ENCODE data around the gene MTR.
"Not testable (repeated sequence)": the region's sequence is repeated elsewhere in the genome, so short reads cannot be mapped to it uniquely, and the experiment has no call there.

MTR gene

DNA sequence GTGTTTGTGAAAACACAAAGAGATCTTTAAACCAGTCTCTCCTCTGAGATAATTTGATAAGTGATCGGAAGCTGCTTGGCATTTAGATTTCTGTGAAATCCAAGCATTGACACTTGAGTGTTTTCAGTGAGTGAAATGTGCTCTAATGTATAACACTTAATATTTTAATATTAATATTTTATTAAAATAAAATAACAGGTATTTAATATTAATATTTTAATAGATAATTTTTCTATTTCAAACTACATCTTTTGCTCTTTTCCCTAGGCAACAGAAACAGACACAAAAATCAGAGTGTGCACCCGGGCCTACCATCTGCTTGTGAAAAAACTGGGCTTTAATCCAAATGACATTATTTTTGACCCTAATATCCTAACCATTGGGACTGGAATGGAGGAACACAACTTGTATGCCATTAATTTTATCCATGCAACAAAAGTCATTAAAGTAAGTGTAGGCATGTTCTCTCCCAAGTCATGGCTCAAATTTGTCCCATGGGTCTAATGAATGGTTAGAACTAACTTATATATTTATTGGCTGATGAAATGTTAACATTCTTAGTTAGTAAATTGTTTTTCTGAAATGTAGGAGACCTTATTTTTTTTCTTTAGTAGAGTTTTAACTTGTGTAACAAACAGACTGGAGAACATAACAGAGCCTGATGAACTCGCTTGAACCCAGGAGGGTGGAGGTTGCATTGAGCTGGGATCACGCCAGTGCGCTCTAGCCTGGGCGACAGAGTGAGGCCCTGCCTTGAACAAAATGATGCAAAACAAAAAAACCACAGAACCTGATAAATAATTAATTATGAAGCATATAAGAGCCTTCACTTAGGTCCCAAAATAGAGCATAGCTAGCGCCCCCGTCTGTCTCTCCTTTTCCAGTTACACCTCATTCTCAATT is 55.2 kb downstream of the MTR start:
- TF ChIP-seq POLR2A (IDR thresholded peaks at IDR 0.05; ENCODE audit: low read depth, low read length), result no peak
- FAIRE-seq, result no peak
- DNase-seq (ENCODE audit: insufficient read length, low spot score), result no peak

DNA sequence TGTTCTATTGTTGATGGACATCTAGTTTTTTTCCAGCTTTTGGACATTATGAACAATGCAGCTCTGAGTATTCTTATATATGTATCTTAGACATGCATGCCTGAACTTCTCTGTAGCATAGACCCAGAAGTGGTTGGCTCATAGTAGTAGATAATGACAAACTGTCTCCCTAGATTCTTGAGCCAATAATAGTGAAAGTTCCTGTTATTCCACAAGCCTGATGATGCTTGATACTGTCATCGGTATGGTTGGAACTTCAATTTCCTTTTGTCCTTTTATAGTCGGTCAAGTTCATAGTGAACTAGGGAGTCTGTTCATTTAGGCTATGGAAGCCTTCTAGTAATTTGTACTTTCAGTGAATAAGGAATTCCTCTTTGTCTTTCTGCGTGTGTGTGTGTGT is 56.8 kb downstream of the MTR start:
- no peak for FAIRE-seq
- DNase-seq (ENCODE audit: insufficient read length, low spot score), result no peak

DNA sequence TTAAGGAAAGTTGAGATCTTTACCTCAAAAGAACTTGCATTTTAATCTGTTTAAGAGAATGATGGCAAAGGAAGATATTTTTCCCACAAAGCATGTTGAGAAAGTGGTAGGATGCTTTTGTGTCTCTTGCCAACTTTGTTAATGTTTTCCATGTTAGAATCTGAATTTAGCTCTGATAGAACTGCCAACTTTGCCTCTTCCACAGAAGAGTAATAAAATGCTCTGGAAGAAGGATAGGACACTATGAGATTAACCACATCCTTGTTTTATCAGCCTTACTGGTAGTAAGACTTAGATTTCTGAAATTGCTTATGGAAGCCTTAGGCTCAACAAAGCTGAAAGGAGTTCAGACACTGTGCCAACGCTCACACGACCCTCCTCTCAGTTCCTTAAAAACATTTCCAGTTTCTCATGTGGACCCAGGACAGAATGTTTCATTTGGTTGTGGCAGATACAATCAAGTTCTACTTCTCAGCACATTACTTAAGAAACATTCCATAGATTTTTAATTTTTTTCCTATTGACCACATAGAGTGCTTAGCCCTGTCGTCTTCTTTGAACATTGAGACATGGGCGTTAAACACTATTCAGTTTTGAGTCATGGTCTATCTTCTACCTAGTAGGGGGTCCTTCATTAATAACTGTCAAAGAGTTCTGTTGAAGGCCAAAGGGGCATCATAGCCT is 59.0 kb downstream of the MTR start:
- no peak for FAIRE-seq
- no peak for DNase-seq (ENCODE audit: insufficient read length, low spot score)
- TF ChIP-seq SPI1 (IDR thresholded peaks at IDR 0.05; ENCODE audit: low read depth, low read length) (peak; percentile 35; the same call in 1 of the 2 replicates), TAF1 (IDR thresholded peaks at IDR 0.05; ENCODE audit: low read depth, low read length) (no peak)

More for the DNA sequence above, 56.8 kb downstream of the MTR start:
- TF ChIP-seq POU2F2 (IDR thresholded peaks at IDR 0.05; ENCODE audit: low read depth, low read length) (no peak), POLR2AphosphoS5 (IDR thresholded peaks at IDR 0.05; ENCODE audit: low read depth, low read length) (no peak), TAF1 (IDR thresholded peaks at IDR 0.05; ENCODE audit: low read depth, low read length) (no peak), SPI1 (IDR thresholded peaks at IDR 0.05; ENCODE audit: low read depth, low read length) (no peak), POLR2A (IDR thresholded peaks at IDR 0.05; ENCODE audit: low read depth, low read length) (no peak), PAX5 (IDR thresholded peaks at IDR 0.05; ENCODE audit: insufficient read depth, low read length, severe bottlenecking) (no peak)

DNA sequence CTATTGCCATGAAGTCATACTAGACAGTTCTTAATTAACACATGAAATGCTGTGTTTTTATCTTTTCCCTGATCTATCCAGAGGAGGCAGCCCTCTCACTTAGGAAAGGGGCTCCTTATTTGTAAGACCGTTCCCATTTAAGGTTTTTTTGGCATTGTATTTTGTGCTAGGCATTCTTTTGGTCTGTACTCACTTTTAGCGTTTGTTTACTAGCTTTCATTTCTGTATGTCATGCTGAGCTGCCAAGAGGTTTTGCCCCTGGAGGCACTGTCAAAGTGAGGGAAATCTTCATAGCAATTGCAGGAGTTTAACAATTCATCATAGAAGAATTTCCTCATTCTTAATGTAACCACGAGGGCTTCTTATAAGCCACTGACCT is 59.5 kb downstream of the MTR start:
- TF ChIP-seq POLR2AphosphoS5 (IDR thresholded peaks at IDR 0.05; ENCODE audit: low read depth, low read length), result no peak
- TF ChIP-seq TAF1 (IDR thresholded peaks at IDR 0.05; ENCODE audit: low read depth, low read length), result no peak
- no peak for TF ChIP-seq SPI1 (IDR thresholded peaks at IDR 0.05; ENCODE audit: low read depth, low read length)
- TF ChIP-seq PAX5 (IDR thresholded peaks at IDR 0.05; ENCODE audit: insufficient read depth, low read length, severe bottlenecking), result no peak
- TF ChIP-seq POLR2A (IDR thresholded peaks at IDR 0.05; ENCODE audit: low read depth, low read length), result no peak
- no peak for TF ChIP-seq POU2F2 (IDR thresholded peaks at IDR 0.05; ENCODE audit: low read depth, low read length)
- DNase-seq (ENCODE audit: insufficient read length, low spot score), result no peak
- FAIRE-seq, result no peak

- not testable (repeated sequence) for DNase-seq (ENCODE audit: insufficient read length, low spot score); FAIRE-seq
Measured at GRCh38 chr1:236856649-236857048, 61.6 kb downstream of the MTR start.

DNA sequence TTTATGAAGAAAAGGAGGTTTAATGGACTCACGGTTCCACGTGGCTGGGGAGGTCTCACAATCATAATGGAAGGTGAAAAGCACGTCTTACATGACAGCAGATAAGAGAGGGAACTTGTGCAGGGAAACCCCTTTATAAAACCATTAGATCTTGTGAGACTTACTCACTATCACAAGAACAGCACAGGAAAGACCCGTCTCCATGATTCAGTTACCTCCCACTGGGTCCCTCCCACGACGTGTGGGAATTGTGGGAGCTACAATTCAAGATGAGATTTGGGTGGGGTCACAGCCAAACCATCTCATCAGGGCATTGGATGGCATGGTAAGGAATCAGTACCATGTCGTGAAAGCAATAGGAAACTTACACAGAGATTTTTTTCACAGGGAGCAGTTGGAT is 63.1 kb downstream of the MTR start:
- TF ChIP-seq POU2F2 (IDR thresholded peaks at IDR 0.05; ENCODE audit: low read depth, low read length), result no peak
- TF ChIP-seq TAF1 (IDR thresholded peaks at IDR 0.05; ENCODE audit: low read depth, low read length), result no peak
- no peak for TF ChIP-seq PAX5 (IDR thresholded peaks at IDR 0.05; ENCODE audit: insufficient read depth, low read length, severe bottlenecking)
- no peak for TF ChIP-seq POLR2AphosphoS5 (IDR thresholded peaks at IDR 0.05; ENCODE audit: low read depth, low read length)
- no peak for TF ChIP-seq POLR2A (IDR thresholded peaks at IDR 0.05; ENCODE audit: low read depth, low read length)
- TF ChIP-seq SPI1 (IDR thresholded peaks at IDR 0.05; ENCODE audit: low read depth, low read length), result no peak
- FAIRE-seq (no peak), DNase-seq (ENCODE audit: insufficient read length, low spot score) (no peak)

GRCh38 chr1:236860101-236860500 is 65.0 kb downstream of the MTR start:
- FAIRE-seq, result no peak
- no peak for DNase-seq (ENCODE audit: insufficient read length, low spot score)
- TF ChIP-seq TAF1 (IDR thresholded peaks at IDR 0.05; ENCODE audit: low read depth, low read length) (no peak), PAX5 (IDR thresholded peaks at IDR 0.05; ENCODE audit: insufficient read depth, low read length, severe bottlenecking) (no peak), POU2F2 (IDR thresholded peaks at IDR 0.05; ENCODE audit: low read depth, low read length) (no peak), POLR2AphosphoS5 (IDR thresholded peaks at IDR 0.05; ENCODE audit: low read depth, low read length) (no peak), SPI1 (IDR thresholded peaks at IDR 0.05; ENCODE audit: low read depth, low read length) (no peak), POLR2A (IDR thresholded peaks at IDR 0.05; ENCODE audit: low read depth, low read length) (no peak)

- TF ChIP-seq SPI1 (IDR thresholded peaks at IDR 0.05; ENCODE audit: low read depth, low read length), result no peak
- no peak for TF ChIP-seq POLR2AphosphoS5 (IDR thresholded peaks at IDR 0.05; ENCODE audit: low read depth, low read length)
- no peak for TF ChIP-seq PAX5 (IDR thresholded peaks at IDR 0.05; ENCODE audit: insufficient read depth, low read length, severe bottlenecking)
- no peak for TF ChIP-seq POU2F2 (IDR thresholded peaks at IDR 0.05; ENCODE audit: low read depth, low read length)
- TF ChIP-seq POLR2A (IDR thresholded peaks at IDR 0.05; ENCODE audit: low read depth, low read length), result no peak
- no peak for TF ChIP-seq TAF1 (IDR thresholded peaks at IDR 0.05; ENCODE audit: low read depth, low read length)
- DNase-seq (ENCODE audit: insufficient read length, low spot score), result no peak
- FAIRE-seq, result no peak
Measured at GRCh38 chr1:236860674-236861073, 65.6 kb downstream of the MTR start.

- no peak for FAIRE-seq
- TF ChIP-seq TAF1 (IDR thresholded peaks at IDR 0.05; ENCODE audit: low read depth, low read length) (no peak), POU2F2 (IDR thresholded peaks at IDR 0.05; ENCODE audit: low read depth, low read length) (no peak)
- DNase-seq (ENCODE audit: insufficient read length, low spot score), result no peak
Measured at GRCh38 chr1:236861560-236862218, 66.6 kb downstream of the MTR start.

DNA sequence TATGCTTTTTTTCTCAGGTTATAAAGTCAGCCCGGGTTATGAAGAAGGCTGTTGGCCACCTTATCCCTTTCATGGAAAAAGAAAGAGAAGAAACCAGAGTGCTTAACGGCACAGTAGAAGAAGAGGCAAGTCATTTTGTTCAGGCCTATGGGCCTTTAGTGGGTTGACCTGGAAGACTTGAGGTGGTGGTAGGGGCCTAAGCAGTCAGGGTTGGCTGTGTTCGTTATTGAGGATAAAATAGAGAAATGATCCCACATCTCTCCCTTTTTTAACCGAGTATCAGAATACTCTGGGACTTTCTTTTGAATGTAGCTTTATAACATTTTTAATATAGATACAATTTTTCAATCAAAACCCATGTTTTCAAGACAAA is 67.1 kb downstream of the MTR start:
- no peak for TF ChIP-seq POLR2AphosphoS5 (IDR thresholded peaks at IDR 0.05; ENCODE audit: low read depth, low read length)
- no peak for TF ChIP-seq TAF1 (IDR thresholded peaks at IDR 0.05; ENCODE audit: low read depth, low read length)
- TF ChIP-seq PAX5 (IDR thresholded peaks at IDR 0.05; ENCODE audit: insufficient read depth, low read length, severe bottlenecking), result no peak
- TF ChIP-seq SPI1 (IDR thresholded peaks at IDR 0.05; ENCODE audit: low read depth, low read length), result no peak
- TF ChIP-seq POLR2A (IDR thresholded peaks at IDR 0.05; ENCODE audit: low read depth, low read length), result no peak
- no peak for TF ChIP-seq POU2F2 (IDR thresholded peaks at IDR 0.05; ENCODE audit: low read depth, low read length)
- FAIRE-seq, result no peak
- no peak for DNase-seq (ENCODE audit: insufficient read length, low spot score)

All from GM12891 (cell line).